Thoracic aorta (tissue), 2 donors: Measurements from ENCODE around the gene OR5H2. TPM values are rescaled to one million over a fixed set of nuclear protein-coding genes. Genes with fewer than 3 reads are reported as not detected.

ENCODE experiments used
- ATAC-seq: fragments of 150-250 bp; one replicate; pipeline ENCODE4 v1.8.0; 2017; ENCODE audit warnings: low read depth; ENCODE audit not compliant: insufficient number of reproducible peaks, low FRiP score
- DNase-seq: peaks from one replicate; pipeline ENCODE4 v3.0.0-alpha.2; 2020; ENCODE audit warnings: low spot score
- H3K27ac ChIP-seq, 2 donors: fragments of 200-600 bp; sonication (generic); 1 replicate in 1 of 2; 2 replicates in 1 of 2; pipeline ENCODE4 v1.5.1; 2016; ENCODE audit warnings: mild to moderate bottlenecking in 2 of 2, moderate library complexity in 2 of 2
- H3K27me3 ChIP-seq: fragments of 200-600 bp; sonication (generic); replicated peaks from 2 replicates; pipeline ENCODE4 v1.6.0; 2016; ENCODE audit warnings: mild to moderate bottlenecking; ENCODE audit not compliant: insufficient read depth
- H3K36me3 ChIP-seq: fragments of 200-600 bp; sonication (generic); one replicate; pipeline ENCODE4 v1.5.1; 2016
- H3K4me1 ChIP-seq, 2 donors: fragments of 200-600 bp; sonication (generic); 1 replicate in 1 of 2; 2 replicates in 1 of 2; pipeline versions ENCODE4 v1.5.1 to v1.6.0; 2016; ENCODE audit warnings: low read depth in 2 of 2, mild to moderate bottlenecking in 1 of 2; ENCODE audit not compliant: control insufficient read depth in 1 of 2
- H3K4me3 ChIP-seq: fragments of 200-600 bp; sonication (generic); 2 replicates; pipeline ENCODE4 v1.5.1; 2016; ENCODE audit warnings: mild to moderate bottlenecking
- H3K9me3 ChIP-seq: fragments of 200-600 bp; sonication (generic); 2 replicates; pipeline ENCODE4 v1.5.1; 2016
- total RNA-seq, 2 donors: library from RNA; depleted of rRNA; stranded (reverse); fragments of >200 nt; gene quantifications; one replicate each; pipeline versions ENCODE4 v1.1.0 to v1.2.3, GENCODE V29; 2016
- TF ChIP-seq, protein P1 (sequence below): fragments of 200-600 bp; sonication (generic); IDR thresholded peaks from one replicate; pipeline ENCODE4 v1.5.1; 2019; ENCODE audit warnings: antibody characterized with exemption

The OR5H2 gene
- total RNA-seq, result not detected

DNA sequence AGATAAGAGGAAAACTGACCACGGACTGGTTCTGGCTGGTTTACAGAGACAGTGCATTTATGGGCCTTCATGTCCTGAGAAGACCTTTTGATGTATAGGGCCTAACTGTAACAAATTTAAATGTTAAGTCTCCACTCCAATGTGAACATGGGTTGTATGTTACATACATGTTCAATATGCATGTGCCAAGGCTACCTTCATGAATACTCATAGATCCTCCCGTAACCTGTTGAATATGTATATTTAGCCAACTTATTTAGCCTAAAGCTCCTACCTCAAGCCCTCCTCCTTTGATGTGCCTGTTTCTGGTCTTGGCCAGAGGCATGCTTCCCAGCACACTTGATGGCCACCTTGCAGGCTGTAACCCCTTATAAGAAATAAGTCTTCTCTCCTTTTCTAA lies at the start of gene OR5H2:
Gene OR5H2 (plus strand): TSS at position 301 of the 400 bp plus-strand sequence. CDS start 398 bp downstream, outside the sequence.
- Histone ChIP-seq H3K4me3 (no peak within 1 kb of the TSS), H3K27ac (no peak within 1 kb of the TSS), H3K9me3 (no peaks in the 10 kb centered on the region), H3K4me1 (no peaks in the 10 kb centered on the region), H3K36me3 (no peaks in the 10 kb centered on the region), H3K27me3 (no peaks in the 10 kb centered on the region)
- TF ChIP-seq, protein P1, sequence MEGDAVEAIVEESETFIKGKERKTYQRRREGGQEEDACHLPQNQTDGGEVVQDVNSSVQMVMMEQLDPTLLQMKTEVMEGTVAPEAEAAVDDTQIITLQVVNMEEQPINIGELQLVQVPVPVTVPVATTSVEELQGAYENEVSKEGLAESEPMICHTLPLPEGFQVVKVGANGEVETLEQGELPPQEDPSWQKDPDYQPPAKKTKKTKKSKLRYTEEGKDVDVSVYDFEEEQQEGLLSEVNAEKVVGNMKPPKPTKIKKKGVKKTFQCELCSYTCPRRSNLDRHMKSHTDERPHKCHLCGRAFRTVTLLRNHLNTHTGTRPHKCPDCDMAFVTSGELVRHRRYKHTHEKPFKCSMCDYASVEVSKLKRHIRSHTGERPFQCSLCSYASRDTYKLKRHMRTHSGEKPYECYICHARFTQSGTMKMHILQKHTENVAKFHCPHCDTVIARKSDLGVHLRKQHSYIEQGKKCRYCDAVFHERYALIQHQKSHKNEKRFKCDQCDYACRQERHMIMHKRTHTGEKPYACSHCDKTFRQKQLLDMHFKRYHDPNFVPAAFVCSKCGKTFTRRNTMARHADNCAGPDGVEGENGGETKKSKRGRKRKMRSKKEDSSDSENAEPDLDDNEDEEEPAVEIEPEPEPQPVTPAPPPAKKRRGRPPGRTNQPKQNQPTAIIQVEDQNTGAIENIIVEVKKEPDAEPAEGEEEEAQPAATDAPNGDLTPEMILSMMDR, result no peak
- no peak for ATAC-seq
- no peak for DNase-seq

DNA sequence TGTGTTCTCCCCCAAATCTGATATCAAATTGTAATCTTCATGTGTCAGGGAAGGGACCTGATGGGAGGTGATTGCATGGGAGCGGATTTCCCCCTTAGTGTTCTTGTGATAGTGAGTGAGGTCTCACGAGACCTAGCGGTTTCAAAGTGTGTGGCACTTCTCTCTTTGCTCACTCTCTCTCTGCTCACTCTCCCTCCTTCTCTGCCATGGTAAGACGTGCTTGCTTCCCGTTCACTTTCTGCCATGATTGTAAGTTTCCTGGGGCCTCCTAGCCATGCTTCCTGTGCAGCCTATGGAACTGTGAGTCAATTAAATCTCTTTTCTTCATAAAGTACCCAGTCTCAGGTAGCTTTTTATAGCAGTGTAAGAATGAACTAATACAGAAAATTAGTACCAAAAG lies 48.8 kb upstream of the OR5H2 start:
- no peaks in the 10 kb centered on the region for H3K36me3 ChIP-seq
- H3K27me3 ChIP-seq, result no peaks in the 10 kb centered on the region
- H3K4me3 ChIP-seq, result no peak overlapping the region
- no peaks in the 10 kb centered on the region for H3K9me3 ChIP-seq
- no peaks in the 10 kb centered on the region for H3K4me1 ChIP-seq
- DNase-seq, result no peak
- TF ChIP-seq, protein P1, result no peak
- ATAC-seq, result no peak
- H3K27ac ChIP-seq, result no peak overlapping the region

DNA sequence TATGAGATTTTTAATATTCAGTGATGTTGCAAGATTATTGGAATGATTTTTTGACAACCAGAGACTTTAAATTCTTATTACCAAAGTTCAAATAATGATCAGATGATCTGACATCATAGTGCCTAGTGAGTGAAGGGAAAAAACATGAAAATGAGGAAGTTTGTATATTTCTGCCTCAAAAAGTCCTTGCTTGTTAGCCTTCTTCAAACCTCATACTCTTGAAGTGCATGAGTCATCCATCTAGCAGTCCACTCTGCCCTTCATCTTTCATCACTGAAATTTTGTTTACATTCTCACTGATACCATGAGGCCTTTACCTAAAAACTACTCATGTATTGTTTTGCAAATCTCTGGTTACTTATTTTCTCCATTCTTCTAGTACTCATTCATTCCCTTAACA lies 42.2 kb upstream of the OR5H2 start:
- Histone ChIP-seq H3K4me1 (no peaks in the 10 kb centered on the region), H3K36me3 (no peaks in the 10 kb centered on the region), H3K27ac (no peak overlapping the region), H3K27me3 (no peaks in the 10 kb centered on the region), H3K9me3 (no peaks in the 10 kb centered on the region), H3K4me3 (no peak overlapping the region)
- TF ChIP-seq, protein P1, result no peak
- ATAC-seq (no peak), DNase-seq (no peak)

DNA sequence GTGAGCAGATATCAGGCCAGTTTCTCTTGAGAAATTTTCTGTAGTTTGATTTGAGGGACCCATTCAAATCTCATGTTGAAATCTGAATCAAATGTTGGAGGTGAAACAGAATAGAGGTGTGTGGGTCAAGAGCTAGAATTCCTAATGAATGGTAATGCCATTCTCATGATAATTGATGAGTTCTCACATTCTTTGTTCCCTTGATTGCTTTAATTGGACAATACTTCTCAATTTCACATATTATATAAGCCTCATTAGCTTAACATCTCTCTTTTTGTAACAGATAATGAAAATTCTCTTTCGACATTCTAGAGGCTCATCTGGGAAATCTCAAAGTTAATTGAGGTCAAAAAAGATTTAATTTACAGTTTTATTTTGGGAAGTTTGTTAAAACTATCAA lies 40.1 kb upstream of the OR5H2 start:
- ATAC-seq, result no peak
- TF ChIP-seq, protein P1, result no peak

DNA sequence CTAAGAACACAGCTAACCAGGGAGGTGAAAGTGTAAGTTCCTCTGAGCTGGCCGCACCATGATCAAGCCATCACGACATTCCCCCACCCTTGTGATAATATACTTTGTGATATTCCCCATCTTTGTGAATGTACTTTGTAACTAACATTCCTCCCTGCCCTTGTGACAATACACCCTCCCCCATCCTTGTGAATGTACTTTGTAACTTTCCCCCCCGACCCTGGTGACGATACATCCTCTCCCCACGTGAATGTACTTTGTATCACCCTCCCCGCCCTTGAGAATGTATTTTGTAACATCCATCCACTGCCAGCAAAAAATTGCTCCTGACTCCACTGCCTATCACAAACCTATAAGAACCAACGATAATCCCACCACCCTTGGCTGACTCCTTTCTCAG lies 38.5 kb upstream of the OR5H2 start:
- H3K36me3 ChIP-seq, result no peaks in the 10 kb centered on the region
- TF ChIP-seq, protein P1, result no peak
- H3K9me3 ChIP-seq, result no peaks in the 10 kb centered on the region
- no peak overlapping the region for H3K27ac ChIP-seq
- no peaks in the 10 kb centered on the region for H3K27me3 ChIP-seq
- H3K4me1 ChIP-seq, result no peaks in the 10 kb centered on the region
- H3K4me3 ChIP-seq, result no peak overlapping the region
- ATAC-seq, result no peak
- no peak for DNase-seq

More for the DNA sequence above, 40.1 kb upstream of the OR5H2 start:
- H3K27me3 ChIP-seq, result no peaks in the 10 kb centered on the region
- DNase-seq, result no peak
- no peaks in the 10 kb centered on the region for H3K36me3 ChIP-seq
- H3K4me1 ChIP-seq, result no peaks in the 10 kb centered on the region
- no peak overlapping the region for H3K4me3 ChIP-seq
- no peaks in the 10 kb centered on the region for H3K9me3 ChIP-seq
- no peak overlapping the region for H3K27ac ChIP-seq
